ENCODE data around the gene CENPQ.

DNA sequence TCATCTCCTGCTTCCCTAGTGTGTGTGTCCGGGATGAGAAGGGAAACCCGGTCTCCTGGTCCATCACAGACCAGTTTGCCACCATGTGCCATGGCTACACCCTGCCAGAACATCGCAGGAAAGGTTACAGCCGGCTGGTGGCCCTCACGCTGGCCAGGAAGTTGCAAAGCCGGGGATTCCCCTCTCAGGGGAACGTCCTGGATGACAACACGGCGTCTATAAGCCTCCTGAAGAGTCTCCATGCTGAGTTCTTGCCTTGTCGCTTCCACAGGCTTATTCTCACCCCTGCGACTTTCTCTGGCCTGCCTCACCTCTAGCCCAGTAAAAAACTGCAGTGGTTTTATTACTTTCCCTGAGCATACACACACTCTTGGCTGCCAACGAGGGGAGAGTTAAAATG lies 63.4 kb downstream of the CENPQ start:
- TF ChIP-seq NANOG (IDR thresholded peaks at IDR 0.05; ENCODE audit: borderline replicate concordance) = no peak
- TF ChIP-seq, protein P1, sequence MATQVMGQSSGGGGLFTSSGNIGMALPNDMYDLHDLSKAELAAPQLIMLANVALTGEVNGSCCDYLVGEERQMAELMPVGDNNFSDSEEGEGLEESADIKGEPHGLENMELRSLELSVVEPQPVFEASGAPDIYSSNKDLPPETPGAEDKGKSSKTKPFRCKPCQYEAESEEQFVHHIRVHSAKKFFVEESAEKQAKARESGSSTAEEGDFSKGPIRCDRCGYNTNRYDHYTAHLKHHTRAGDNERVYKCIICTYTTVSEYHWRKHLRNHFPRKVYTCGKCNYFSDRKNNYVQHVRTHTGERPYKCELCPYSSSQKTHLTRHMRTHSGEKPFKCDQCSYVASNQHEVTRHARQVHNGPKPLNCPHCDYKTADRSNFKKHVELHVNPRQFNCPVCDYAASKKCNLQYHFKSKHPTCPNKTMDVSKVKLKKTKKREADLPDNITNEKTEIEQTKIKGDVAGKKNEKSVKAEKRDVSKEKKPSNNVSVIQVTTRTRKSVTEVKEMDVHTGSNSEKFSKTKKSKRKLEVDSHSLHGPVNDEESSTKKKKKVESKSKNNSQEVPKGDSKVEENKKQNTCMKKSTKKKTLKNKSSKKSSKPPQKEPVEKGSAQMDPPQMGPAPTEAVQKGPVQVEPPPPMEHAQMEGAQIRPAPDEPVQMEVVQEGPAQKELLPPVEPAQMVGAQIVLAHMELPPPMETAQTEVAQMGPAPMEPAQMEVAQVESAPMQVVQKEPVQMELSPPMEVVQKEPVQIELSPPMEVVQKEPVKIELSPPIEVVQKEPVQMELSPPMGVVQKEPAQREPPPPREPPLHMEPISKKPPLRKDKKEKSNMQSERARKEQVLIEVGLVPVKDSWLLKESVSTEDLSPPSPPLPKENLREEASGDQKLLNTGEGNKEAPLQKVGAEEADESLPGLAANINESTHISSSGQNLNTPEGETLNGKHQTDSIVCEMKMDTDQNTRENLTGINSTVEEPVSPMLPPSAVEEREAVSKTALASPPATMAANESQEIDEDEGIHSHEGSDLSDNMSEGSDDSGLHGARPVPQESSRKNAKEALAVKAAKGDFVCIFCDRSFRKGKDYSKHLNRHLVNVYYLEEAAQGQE (IDR thresholded peaks at IDR 0.05; ENCODE audit: unreplicated experiment) = no peak
